SK-N-SH treated with all-trans-retinoic acid at 6 μM for 48 hours (cell line): ENCODE results near the gene SIM2.

Experiments
- ARNTL ChIP-seq: fragments of 450-650 bp; formaldehyde crosslinking; IDR thresholded peaks from 2 replicates; pipeline ENCODE4 v1.5.0; 2020; ENCODE audit warnings: low read depth, mild to moderate bottlenecking, moderate library complexity, borderline replicate concordance
- RARB ChIP-seq: fragments of 250-450 bp; sonication (Bioruptor Pico); IDR thresholded peaks from 2 replicates; pipeline ENCODE4 v1.8.0; 2021; ENCODE audit warnings: mild to moderate bottlenecking, moderate library complexity
- ZC3H10 ChIP-seq: fragments of 250-450 bp; sonication (Bioruptor Pico); IDR thresholded peaks from 2 replicates; pipeline ENCODE4 v1.5.1; 2021; ENCODE audit warnings: mild to moderate bottlenecking, moderate library complexity
- ZFP3 ChIP-seq: fragments of 250-450 bp; sonication (Bioruptor Pico); IDR thresholded peaks from 2 replicates; pipeline ENCODE4 v1.5.0; 2020; ENCODE audit warnings: mild to moderate bottlenecking, moderate library complexity

- TF ChIP-seq RARB (CRISPR knock-in tag) = no peak
- TF ChIP-seq ZC3H10 = no peak
- TF ChIP-seq ARNTL (CRISPR knock-in tag) = no peak
- no peak for TF ChIP-seq ZFP3
Observed at GRCh38 chr21:36692114-36692834, 6.6 kb upstream of the SIM2 start.
